Raji (cell line): ENCODE data around the gene PTPRN2.

Experiments
- POLR2A ChIP-seq: IDR thresholded peaks from 2 replicates; pipeline ENCODE4 v1.6.1; 2011; ENCODE audit warnings: low read depth, low read length, control low read depth; ENCODE audit not compliant: insufficient read depth

PTPRN2 gene

GRCh38 chr7:157856873-157857577 is 730.6 kb downstream of the PTPRN2 start:
- no peak for TF ChIP-seq POLR2A

GRCh38 chr7:157855452-157856213 is 732.0 kb downstream of the PTPRN2 start:
- TF ChIP-seq POLR2A: no peak

- TF ChIP-seq POLR2A: no peak
Observed at GRCh38 chr7:157855016-157855415, 732.6 kb downstream of the PTPRN2 start.

- no peak for TF ChIP-seq POLR2A
Observed at GRCh38 chr7:157854066-157854891, 733.3 kb downstream of the PTPRN2 start.

- no peak for TF ChIP-seq POLR2A
Observed at GRCh38 chr7:157853789-157854065, 733.9 kb downstream of the PTPRN2 start.

- TF ChIP-seq POLR2A: no peak
Observed at GRCh38 chr7:157853076-157853788, 734.4 kb downstream of the PTPRN2 start.

GRCh38 chr7:157851501-157852067 is 736.0 kb downstream of the PTPRN2 start:
- no peak for TF ChIP-seq POLR2A

- TF ChIP-seq POLR2A: no peak
Observed at GRCh38 chr7:157850481-157851444, 736.9 kb downstream of the PTPRN2 start.

GRCh38 chr7:157849726-157850125 is 737.9 kb downstream of the PTPRN2 start:
- no peak for TF ChIP-seq POLR2A

GRCh38 chr7:157849341-157849596 is 738.4 kb downstream of the PTPRN2 start:
- no peak for TF ChIP-seq POLR2A

- no peak for TF ChIP-seq POLR2A
Observed at GRCh38 chr7:157848508-157849340, 738.9 kb downstream of the PTPRN2 start.

GRCh38 chr7:157846271-157846670 is 741.4 kb downstream of the PTPRN2 start:
- TF ChIP-seq POLR2A: no peak

GRCh38 chr7:157845203-157845835 is 742.3 kb downstream of the PTPRN2 start:
- TF ChIP-seq POLR2A: no peak
